NCI-H460 (cell line): ENCODE results near the gene F2. TPM values are rescaled to one million over a fixed set of nuclear protein-coding genes. Genes with fewer than 3 reads are reported as not detected.
"Not testable (repeated sequence)": the region's sequence is repeated elsewhere in the genome, so short reads cannot be mapped to it uniquely, and the experiment has no call there.

Experiments
- DNase-seq: peaks from one replicate; pipeline ENCODE4 v3.0.0-alpha.2; 2016; ENCODE audit warnings: low read depth; ENCODE audit errors: extremely low read depth
- total RNA-seq: library from RNA; depleted of rRNA; stranded (reverse); fragments of >200 nt; shearing (Covaris generic); gene quantifications from 2 replicates; pipeline ENCODE4 v1.2.3, GENCODE V29; 2014

Gene F2
- total RNA-seq, 1 experiment from 2014 or later: not detected

- DNase-seq: no peak
Observed at GRCh38 chr11:46711303-46711702, 7.7 kb upstream of the F2 start.

GRCh38 chr11:46712874-46713576, 6.0 kb upstream of the F2 start:
- no peak for DNase-seq

DNA sequence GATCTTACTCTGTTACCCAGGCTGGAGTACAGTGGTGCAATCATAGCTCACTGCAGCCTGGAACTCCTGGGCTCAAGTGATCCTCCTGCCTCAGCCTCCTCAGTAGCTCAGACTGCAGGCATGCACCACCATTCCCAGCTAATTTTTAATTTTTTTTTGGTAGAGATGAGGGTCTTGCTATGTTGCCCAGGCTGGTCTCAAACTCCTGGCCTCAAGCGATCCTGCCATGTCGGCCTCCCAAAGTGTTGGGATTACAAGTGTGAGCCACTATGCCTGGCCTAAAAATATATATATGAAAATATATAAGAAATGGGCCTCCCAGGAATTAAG, 1.2 kb upstream of the F2 start:
- DNase-seq: not testable (repeated sequence)

DNA sequence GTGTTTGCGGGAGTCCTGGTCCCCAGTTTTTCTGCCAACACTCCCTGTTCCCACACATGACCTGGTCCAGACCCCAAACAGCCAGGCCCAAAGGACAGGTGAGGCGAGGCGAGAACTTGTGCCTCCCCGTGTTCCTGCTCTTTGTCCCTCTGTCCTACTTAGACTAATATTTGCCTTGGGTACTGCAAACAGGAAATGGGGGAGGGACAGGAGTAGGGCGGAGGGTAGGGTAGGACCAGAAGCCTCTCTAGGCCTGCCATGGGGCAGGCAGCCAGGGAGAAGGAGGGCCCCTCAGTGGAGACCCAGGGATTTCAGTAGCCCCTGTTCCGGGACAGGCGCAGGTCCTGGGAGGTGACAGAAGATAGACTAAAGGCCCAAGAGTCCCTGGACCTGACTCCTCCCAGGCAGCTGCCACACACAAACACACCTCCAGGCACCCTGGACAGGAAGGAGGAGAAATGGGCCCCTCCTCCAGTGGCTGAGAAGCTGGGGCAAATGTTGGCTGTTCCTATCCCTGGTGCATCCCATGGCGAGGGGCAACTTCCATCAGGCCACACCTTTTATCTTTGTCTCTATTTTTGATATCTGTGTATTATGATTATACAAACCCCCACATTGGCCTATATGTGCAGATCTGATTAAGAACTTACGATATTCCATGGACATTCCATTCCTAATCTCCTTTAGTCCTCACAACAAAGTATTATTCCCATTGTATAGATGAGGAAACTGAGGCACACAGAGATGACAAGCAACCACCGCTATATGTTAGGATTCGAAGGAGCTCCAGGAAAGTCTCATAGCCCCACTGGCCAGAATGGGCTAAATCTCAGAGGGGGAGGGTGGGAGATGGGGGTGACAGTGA, 626 bp upstream of the F2 start:
- DNase-seq: no peak

DNA sequence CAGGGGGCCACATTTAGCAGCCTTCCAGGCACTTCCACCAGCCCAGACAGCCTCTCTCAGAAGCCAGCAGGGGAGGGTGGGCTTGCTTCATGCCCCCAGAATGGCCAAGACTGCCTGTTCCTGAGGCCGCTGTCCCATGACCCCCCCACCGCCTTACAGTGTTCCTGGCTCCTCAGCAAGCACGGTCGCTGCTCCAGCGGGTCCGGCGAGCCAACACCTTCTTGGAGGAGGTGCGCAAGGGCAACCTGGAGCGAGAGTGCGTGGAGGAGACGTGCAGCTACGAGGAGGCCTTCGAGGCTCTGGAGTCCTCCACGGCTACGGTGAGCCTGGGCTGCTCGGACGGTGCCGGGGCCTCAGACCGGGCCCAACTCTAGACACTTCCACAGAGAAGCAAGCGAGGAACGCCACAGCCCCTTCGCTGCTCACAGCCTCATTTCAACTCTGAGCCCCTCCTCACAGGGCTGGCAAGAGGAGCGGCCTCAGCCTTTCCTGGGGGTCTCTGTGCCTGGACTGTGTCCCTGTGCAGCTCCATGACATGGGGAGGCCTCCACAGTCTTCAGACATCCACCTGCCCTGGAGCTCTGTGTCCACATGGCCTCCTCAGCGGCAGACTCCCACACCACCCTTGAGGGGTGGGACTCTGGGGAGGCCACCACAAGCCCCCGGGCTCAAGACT, 668 bp downstream of the F2 start:
- DNase-seq: no peak

- no peak for DNase-seq
Observed at GRCh38 chr11:46721286-46721685, 2.3 kb downstream of the F2 start.

GRCh38 chr11:46722566-46723358, 3.7 kb downstream of the F2 start:
- no peak for DNase-seq

DNA sequence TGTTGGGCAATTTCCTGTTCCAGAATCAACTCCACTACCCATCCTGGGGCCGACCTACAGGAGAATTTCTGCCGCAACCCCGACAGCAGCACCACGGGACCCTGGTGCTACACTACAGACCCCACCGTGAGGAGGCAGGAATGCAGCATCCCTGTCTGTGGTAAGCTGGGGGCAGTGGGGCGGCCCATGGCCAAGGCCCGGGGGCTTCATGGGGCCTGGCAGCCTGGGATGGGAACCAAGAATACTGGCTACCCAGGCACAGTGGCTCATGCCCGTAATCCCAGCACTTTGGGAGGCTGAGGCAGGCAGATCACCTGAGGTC, 4.3 kb downstream of the F2 start:
- no peak for DNase-seq

DNA sequence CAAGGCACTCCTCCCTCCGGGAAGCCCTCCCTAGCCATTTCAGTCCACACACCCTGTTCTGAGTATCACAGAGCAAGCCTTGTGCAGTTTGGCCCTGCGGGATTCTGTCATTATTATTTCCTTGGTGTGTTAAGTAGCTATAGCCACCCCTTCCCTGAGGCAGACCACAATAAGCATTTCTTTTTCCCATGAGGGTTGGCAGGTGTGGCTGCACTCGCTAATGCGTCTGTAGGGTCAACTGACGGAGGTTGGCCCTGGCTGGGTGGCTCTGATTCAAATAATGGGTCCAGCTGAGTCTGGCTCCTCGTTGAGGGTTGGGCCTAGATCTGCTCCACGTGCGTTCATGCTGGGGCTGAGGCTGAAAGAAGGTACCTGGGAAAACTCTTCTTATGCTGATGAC, 5.1 kb downstream of the F2 start:
- DNase-seq: no peak

GRCh38 chr11:46725338-46726205, 6.6 kb downstream of the F2 start:
- DNase-seq: no peak

DNA sequence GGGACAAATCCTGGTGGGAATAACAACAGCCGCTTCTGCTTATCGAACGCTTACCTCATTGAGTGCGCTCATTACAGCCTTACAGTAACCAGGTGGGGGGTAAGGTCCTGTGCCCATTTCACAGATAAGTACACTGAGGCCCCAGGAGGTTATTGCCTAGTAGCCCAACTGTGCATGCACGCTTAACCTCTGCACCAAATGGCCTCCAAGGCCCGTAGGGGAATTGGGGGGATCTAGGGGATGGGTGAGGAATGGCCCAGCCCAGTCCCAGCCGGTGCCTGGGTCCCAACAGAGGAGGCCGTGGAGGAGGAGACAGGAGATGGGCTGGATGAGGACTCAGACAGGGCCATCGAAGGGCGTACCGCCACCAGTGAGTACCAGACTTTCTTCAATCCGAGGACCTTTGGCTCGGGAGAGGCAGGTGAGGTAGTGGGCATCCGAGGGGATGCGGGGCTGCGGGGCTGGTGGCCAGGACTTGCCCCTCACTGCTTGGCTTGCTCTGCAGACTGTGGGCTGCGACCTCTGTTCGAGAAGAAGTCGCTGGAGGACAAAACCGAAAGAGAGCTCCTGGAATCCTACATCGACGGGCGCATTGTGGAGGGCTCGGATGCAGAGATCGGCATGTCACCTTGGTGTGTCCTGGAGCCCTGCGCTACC, 7.3 kb downstream of the F2 start:
- DNase-seq: no peak

GRCh38 chr11:46727952-46728658, 9.1 kb downstream of the F2 start:
- no peak for DNase-seq

DNA sequence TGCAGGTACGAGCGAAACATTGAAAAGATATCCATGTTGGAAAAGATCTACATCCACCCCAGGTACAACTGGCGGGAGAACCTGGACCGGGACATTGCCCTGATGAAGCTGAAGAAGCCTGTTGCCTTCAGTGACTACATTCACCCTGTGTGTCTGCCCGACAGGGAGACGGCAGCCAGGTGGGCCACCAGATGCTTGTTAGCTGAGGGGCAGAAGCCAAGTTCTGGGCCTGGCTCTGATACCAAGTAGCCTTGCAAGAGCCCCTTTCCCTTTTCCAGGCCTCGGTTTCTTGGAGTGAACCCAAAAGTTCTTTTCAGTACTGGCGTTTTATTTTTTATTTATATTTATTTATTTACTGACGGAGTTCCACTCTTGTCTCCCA, 9.6 kb downstream of the F2 start:
- DNase-seq: no peak

DNA sequence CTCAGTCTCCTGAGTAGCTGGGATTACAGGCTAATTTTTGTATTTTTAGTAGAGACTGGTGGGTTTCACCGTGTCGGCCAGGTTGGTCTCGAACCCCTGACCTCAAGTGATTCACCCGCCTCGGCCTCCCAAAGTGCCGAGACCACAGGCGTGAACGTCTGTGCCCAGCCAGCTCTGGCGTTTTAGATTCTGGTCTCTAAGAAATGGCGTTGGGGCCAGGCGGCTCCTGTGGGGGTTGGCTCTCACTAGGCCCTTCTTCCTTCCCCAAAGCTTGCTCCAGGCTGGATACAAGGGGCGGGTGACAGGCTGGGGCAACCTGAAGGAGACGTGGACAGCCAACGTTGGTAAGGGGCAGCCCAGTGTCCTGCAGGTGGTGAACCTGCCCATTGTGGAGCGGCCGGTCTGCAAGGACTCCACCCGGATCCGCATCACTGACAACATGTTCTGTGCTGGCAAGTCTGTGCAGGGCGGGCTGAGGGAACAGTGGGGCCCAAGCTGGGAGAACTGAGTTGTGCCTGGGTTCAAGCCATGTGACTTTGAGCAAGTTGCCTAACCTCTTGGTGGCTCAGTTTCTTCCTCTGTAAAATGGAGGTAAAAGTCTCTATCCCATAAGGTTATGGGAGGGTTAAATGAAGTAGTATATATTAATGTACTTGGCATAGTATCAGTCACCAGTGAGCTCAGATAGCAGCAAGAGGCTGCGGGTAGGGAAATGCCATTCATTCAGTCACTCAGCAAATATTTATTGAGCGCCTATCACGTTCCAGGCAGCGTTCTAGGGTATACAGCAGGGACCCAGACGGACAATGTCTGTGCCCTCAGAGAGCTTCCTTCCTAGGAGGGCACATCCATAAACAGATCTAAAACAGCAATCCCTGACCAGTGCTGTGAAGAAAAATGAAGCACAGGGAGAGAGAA, 10.4 kb downstream of the F2 start:
- DNase-seq: no peak

- no peak for DNase-seq
Observed at GRCh38 chr11:46731545-46731944, 12.5 kb downstream of the F2 start.

DNA sequence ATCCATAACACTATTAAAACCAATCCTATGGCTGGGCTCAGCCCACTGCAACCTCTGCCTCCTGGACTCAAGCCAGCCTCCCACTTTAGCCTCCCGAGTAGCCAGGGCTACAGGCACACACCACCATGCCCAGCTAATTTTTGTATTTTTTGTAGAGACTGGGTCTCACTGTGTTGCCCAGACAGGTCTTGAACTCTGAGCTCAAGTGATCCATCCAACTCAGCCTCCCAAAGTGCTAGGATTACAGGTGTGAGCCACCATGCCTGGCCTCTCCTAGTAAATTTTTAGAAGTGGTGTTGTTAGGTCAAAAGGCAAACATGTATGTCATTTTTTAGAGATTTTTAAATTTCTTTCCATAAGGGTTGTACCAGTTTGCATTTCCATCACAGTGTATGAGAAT, 14.2 kb downstream of the F2 start:
- DNase-seq: no peak

DNA sequence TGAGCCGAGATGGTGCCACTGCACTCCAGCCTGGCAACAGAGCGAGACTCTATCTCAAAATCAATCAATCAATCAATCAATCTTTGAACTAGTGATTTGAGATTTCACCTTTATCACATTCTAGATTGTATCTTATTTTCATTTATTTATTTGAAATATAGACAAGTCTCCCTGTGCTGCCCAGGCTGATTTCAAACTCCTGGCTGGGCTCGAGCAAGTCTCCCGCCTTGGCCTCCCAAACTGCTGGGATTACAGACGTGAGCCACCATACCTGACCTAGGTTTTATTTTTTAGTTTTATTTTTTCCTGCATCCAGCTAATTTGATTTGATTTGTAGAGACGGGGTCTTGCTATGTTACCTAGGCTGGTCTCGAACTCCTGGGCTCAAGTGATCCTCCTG, 17.1 kb downstream of the F2 start:
- no peak for DNase-seq

- no peak for DNase-seq
Observed at GRCh38 chr11:46736615-46737014, 17.6 kb downstream of the F2 start.
